Activated naive CD4-positive, alpha-beta T cell (primary cell): ENCODE measurements around the gene GSTM2.
A peak's percentile ranks its signal among the peaks of the same experiment; 100 is the strongest.

Experiments used
- DNase-seq, 4 experiments: peaks; one replicate each; lab custom pipeline; 2025; lab: John Stamatoyannopoulos, UW

GSTM2 gene

DNA sequence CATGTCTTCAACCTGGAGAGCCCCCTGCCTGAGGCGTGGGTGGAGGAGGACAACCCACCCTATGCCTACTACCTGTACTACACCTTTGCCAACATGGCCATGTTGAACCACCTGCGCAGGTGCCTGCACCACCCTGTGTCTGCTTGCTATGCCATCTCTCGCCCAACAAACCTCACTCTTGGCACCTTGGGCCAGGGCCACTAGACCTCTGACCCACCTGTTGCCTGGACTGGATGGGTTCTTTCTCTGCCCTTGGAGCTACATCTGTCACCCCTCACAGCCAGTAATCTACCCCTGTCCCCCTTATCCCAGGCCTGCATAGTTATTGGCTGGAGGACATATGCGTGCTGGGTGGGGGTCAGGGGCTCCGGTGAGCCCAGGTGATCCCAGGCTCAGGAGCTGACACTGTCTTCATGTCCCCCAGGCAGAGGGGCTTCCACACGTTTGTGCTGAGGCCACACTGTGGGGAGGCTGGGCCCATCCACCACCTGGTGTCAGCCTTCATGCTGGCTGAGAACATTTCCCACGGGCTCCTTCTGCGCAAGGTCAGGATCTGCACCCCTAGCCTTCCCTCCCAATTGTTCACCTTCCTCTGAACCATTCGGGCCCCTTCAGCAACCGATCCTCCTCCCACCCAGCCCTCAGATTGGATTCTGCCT is 38.4 kb upstream of the GSTM2 start:
- DNase-seq, result no peak

- DNase-seq, result peak in 1 of 4 experiments; percentile 42
Measured at GRCh38 chr1:109630081-109630897, 37.6 kb upstream of the GSTM2 start.

- DNase-seq, result no peak
Measured at GRCh38 chr1:109630898-109631512, 36.9 kb upstream of the GSTM2 start.

DNA sequence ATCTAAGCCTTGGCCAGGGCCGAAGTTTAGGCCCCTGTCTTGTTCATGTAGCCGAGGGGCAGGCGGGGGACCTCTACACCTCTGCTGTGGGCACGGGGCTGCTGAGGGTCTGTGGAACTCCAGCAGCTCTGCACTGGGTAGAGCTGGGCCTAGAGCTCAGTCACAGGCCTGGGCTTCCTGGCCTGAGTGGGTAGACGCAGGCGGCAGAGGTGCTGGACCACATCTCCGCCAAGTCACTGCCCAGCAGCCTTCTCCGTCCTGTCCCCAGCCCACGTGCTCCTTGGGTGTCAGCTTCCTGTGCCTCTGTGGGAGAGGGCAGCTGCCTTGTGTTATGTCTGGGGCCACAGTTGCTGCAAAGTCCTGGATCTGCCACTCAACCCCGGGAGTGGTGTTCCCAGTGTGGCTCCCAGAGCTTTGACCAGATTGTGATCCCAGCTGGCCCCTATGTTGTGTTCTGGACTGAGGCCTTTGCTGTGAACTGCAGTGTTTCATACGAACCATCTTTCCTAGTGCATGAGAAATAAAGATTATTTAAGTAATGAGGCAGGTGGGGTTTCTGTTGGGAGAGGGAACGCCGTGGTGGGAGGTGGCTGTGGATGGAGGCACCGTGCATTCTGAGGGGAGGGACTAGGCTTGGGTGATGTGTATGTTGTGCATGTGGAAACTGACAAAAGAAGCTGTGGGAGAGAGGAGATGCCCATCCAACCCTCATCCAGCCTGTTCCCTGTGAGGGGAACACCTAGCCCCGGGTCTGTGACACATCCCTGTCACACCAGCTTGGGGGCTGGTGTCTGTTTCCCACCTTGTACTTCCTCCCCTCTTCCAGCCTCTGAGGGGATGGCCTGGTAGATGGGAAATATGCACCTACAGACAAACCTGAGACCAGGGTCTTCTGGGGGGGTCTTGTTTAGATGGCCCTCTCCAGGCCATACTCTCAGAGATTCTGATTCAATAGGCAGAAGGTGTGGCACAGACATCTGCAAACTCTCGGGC is 36.0 kb upstream of the GSTM2 start:
- DNase-seq, result no peak

DNA sequence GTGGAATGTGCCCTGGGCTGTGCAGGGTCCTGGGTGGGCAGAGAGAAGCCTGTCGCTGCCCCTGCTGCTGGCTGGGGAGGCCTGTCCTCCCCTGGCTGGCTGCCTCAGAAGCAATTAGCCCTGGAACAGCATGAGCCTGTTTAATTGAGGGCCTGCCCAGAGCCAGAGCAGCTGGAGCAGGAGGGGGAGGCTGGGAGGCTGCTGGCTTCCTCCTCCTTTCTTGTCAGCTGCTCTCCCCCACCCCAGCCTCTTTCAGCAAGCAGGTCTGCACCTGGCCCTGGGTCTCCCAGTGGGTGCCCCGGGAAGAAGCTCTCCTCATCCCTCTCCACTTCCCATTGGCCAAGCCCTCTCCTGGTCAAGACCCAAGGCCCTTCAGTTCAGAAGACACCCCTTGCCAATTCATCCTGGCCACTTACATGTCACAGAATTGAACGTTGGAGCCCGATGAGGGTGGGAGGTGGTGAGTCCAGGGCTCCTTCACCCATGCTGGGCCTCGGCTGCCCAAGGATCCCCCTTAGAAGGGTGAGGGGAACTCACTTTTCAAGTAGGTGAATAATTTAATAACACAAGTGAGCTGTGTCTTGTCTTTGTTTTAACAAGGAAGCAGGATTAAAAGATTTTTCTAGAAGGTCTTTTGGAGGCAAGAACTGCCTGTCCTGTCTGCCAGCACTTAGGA is 35.0 kb upstream of the GSTM2 start:
- no peak for DNase-seq

GRCh38 chr1:109634292-109634691 is 33.6 kb upstream of the GSTM2 start:
- DNase-seq, result no peak

DNA sequence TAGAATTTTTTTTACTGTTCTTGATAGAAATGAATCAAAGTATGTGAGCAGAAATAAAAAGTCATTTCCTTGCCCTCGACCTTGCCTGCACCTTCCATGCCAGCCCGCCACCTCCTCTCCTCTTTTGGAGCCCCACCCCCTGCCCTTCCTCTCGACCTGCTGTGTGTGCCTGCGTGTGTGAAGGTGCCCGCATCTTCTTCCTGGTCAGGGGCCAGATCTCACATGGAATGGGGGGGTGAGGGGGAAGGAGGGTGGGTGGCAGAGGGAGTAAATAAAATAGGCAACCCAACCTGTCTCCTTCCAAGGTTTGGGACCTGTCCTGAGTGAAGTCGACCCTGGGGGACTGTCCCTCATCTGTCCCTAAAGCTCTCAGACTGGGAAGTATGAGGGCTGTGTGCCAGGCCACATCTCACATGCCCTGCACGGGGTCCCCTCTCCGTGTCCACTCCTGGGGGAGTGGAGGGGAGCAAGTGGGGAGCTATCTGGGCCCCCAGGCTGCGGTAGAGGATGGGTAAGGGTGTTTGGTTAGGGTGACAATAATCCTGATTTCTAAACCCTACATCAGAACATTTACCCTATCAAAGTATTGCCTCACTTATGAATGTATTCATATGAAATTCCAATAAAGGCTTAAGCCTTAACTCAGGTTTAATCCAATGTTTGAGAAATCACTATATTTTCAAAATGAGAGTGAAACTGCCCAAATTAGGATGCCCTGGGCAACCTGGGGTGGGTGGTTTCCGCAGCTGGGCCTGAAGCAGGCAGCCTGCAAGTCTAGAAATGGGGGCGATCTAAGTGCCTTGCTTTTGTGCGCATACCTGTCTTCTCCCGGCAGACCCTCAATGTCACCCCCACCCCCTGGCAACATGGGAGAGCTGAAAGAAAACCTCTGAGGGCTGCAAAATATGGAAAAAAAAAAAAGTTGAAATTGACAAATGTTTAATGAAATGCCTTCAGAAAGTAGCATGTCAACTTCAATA is 32.8 kb upstream of the GSTM2 start:
- DNase-seq, result no peak

DNA sequence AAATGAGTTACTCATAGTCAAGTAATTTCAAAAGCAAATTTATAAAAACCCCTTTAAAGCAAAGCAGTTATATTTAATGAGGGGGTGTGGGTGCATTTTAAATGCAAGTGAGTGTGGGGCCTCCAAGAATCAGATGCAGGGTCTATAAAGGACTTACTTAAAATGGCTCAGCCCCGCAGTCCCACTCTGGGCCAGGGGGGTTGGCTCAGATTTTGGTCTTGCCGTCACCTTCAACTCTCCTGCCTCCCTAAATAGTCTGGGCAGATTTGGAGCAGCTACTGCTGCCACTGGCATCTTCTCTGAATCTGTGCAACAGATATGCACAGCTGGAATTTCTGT is 32.0 kb upstream of the GSTM2 start:
- DNase-seq, result no peak

DNA sequence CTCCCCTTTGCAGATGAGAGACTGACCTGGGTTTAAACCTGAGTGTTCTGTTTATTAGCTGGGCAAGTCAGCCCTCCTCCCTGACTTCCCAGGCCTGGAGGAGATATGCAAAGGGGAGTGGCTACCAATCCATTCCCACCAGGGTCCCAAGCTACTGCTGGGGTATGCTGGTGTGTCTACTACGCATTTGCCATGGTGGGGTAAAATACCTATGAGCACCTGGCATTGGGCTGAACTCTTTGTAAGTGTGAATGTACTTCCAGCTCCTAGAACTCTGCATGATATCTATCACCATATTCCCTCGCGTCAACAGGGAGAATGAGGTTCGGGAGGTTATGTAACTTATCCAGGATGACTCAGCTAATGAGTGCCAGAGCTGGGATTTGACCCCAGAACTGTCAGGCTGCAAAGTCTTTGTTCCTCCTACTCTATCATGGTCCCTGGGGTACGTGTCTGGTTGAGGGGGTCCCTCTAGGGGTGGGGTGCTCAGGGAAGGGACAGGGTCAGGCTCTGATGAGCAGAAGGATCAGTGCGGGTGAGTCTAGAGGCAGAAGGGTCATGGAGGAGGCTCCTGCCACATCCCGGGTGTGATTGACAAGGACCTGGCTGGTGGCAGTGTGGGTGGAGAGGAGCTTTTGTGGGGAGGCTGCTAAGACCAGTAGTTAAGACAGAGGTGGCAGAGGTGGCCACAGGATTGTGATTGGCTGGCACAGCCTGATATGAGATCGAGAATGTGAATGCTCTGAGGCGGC is 31.5 kb upstream of the GSTM2 start:
- no peak for DNase-seq

DNA sequence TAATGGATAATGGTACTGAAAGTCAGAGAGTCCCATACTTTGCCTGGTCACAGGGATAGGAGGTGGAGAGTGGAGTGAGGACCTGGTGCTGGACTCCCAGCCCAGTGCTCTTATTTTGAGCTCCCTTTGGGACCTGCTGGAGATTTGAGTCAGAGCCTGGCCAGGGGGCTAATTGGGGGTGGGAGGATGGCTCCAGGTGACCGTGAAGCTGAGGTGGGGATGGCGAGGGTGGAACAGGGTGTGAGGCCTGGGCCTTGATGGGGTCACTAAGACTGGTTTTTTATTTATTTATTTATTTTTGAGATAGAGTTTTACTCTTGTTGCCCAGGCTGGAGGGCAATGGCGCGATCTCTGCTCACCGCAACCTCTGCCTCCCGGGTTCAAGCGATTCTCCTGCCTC is 30.4 kb upstream of the GSTM2 start:
- DNase-seq, result no peak

DNA sequence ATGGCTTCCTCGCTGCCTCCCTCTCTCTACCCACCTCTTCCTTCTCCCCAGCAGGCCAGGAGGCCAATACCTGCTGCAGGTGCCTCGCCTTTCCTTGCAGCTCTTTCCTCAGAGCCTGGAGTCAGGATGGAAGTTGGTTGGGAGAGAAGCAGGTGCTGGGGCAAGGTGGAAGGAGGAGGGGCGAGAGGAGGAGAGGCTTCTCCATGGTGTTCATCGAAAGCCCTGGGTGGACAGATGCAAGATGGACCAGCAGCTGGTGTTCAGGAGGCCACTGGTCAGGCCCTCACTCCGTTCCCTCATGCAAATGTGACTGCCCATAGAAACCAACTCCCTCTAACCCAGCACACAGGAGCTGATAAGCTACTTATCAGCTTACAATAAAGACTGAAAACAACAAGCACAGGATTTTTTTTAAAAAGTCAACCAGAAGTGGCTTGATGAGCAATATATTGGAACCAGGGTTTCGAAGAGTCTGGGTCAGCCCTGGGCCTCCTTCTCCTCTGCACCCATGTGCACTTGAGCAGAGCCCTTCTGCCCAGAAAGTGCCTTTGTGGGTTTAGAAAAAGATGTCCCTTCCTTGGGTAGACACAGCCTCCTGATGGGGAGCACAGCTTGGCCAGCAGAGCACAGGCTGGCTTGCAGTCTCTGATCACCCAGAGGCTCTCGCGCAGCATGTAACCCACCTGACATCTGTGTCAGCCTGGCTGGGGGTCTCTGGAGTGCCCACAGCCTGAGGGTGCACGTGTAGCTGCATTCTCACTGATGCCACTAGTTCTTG is 28.6 kb upstream of the GSTM2 start:
- DNase-seq, result no peak

GRCh38 chr1:109639841-109640184 is 28.0 kb upstream of the GSTM2 start:
- DNase-seq, result no peak

DNA sequence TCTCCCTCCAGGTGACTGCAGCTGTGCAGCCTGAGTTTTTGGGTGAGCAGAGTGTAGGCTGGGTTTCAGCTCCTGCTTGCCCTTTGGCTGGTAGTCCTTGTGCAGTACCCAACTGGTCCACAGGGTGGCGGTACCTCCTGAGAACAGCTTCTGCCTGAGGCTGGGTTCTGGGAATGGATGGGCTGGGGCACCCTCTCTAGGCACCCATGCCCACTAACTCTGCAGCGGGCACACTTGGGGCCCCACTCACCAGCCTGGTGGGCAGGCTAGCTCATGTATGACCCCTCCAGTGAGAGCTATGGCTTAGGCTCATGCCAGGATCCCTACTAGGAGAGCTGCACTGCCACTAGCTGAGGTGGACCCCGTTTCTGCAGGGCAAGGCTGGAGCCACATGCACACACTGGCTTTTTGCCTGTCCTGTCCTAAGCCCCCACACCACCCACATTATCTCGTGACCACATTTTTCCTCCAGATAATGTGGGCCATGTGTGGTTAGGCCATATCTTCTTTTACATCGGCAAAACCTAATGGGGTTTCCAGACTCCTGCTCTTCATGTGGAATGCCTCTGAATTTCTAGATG is 27.5 kb upstream of the GSTM2 start:
- peak; percentile 83 to 95 (median 92) for DNase-seq

DNA sequence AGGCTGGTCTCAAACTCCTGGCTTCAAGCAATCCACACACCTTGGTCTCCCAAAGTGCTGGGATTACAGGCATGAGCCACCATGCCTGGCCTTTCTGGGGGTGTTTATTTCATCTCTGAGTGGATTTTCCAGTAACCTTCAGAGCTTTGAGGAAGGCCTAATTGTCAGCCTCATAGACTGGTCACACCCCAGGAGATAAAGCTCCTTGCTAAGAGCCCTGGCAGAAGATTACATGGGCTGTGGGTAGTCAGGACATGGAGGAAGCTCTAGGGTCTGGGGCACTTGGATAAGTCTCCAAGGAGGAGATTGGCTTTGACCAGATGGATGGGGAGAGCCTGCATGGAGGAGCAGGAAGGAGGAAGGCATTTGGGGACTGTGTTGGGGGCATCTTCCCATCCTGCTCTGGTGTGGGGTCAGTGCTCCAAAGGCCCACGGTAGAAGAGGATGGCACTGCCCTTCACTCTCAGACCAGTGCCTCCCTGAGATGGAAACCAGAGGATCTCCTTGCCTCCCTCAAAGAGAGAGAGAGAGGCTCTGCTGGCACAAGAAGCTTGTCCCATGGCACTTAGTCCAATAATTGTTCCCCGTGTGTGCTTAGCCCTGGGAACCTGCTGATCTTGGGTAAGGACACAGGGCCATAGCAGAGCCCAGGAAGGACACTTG is 26.6 kb upstream of the GSTM2 start:
- no peak for DNase-seq

DNA sequence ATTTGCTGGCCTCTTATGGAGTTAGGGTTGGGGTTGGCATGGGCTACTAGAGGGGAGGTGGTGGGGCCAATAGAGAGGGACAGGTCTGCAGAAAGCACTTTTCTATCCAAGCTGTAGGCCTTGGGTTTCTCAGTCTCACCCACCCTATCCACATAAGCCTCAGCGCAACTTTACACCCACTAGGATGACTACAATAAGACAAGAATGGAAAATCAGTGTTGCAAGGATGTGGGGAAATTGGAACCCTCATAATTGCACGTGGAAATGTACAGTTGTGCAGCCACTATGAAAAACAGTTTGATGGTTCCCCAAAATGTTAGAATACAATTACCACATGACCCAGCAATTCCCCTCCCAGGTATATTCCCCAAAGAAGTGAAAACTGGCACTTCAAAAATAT is 26.0 kb upstream of the GSTM2 start:
- no peak for DNase-seq

- no peak for DNase-seq
Measured at GRCh38 chr1:109642626-109643025, 25.2 kb upstream of the GSTM2 start.

- DNase-seq, result peak; percentile 82 to 91 (median 88)
Measured at GRCh38 chr1:109643385-109644230, 24.2 kb upstream of the GSTM2 start.
